ENCODE results near the gene SPINK13.
"Not testable (repeated sequence)": the region's sequence is repeated elsewhere in the genome, so short reads cannot be mapped to it uniquely, and the experiment has no call there.

SPINK13 gene

DNA sequence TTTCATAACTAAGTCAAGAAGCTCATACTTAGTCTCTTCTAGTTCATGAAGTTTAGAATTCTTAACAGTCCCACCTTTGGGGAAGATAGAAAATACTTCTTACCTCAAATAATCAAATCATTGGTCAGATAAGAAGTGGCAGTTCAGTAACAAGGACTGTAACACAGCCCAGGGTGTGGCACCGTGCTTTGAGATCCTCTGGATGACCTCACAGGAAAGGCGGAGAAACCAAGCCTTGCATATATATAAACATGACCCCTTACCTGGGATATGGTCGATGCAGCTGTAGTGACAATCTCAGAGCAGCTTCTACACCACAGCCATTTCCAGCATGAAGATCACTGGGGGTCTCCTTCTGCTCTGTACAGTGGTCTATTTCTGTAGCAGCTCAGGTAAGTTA is 43.6 kb downstream of the SPINK13 start, which contains the start of gene SPINK7:
SPINK7 (plus strand) TSS at position 271 of the 400 bp plus-strand sequence; CDS start at position 332, 61 bp downstream.
- DNase-seq (ENCODE audit: low read depth): no peak

DNA sequence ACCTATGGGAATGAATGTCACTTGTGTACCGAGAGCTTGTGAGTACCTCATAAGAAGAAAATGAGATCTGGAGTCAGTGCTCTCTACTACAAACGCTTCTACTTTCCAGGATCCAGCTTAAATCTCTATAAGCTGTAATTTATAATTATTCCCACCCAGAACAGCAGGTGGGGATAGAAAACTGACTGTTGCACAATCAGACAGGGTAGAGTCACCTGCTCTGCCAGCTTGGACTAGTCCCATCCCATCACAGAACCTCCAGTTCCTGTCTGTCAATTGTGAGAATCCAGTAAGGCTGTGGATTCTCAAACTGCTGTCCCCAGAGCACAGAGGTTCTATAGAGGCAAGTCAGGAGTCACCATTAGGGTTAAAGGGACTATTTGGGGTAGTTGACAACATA is 45.6 kb downstream of the SPINK13 start:
- DNase-seq (ENCODE audit: low read depth): no peak

DNA sequence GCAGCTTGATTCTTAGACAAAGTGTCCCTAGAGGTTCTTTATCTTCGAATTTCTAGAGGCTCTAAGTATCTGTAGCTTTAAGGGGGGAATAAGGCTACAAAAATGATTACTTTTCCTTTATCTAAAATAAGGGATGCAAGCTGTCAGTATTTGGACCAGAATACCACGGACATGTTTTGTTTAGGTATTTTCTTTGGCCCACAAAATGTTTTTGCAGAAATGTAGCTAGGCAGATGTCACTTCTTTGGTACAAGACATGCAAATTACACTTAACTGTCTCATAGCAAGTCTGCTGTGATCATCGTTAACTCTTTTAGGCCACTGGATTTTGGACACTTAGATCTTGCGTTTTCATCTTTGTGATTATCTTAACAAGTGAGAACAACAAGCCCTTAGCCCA is 46.1 kb downstream of the SPINK13 start:
- DNase-seq (ENCODE audit: low read depth): no peak

DNA sequence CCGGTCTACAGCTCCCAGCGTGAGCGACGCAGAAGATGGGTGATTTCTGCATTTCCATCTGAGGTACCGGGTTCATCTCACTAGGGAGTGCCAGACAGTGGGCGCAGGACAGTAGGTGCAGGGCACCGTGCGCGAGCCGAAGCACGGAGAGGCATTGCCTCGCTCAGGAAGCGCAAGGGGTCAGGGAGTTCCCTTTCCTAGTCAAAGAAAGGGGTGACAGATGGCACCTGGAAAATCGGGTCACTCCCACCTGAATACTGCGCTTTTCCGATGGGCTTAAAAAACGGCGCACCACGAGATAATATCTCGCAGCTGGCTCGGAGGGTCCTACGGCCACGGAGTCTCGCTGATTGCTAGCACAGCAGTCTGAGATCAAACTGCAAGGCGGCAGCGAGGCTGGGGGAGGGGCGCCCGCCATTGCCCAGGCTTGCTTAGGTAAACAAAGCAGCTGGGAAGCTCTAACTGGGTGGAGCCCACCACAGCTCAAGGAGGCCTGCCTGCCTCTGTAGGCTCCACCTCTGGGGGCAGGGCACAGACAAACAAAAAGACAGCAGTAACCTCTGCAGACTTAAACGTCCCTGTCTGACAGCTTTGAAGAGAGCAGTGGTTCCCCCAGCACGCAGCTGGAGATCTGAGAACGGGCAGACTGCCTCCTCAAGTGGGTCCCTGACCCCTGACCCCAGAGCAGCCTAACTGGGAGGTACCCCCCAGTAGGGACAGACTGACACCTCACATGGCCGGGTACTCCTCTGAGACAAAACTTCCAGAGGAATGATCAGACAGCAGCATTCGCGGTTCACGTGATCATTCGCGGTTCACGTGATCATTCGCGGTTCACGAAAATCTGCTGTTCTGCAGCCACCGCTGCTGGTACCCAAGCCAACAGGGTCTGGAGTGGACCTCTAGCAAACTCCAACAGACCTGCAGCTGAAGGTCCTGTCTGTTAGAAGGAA is 51.7 kb downstream of the SPINK13 start:
- not testable (repeated sequence) for DNase-seq (ENCODE audit: low read depth)

DNA sequence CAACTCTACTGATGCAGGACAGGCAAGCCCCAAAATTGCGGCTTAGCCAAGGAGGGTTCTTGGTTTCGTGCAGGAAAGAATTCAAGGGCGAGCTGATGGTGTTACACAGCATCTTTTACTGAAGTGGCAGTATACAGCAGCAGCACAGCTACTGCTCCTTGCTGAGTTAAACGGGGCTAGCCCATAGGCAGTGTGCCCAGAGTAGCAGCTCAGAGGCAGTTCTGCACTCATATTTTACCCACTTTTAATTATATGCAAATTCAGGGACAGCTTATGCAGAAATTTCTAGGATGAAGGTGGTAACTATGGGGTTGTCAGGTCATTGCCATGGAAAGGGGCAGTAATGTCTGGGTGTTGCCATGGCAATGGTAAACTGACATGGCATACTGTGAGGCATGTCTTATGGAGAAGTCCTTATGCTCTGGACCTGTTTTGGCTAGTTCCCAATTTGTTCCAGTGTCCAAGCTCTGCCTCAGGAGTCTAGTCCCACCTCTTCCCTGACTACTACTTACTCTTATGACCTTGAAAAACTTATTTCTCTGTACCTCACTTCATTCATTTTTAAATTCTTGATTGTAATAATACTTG is 64.8 kb downstream of the SPINK13 start:
- no peak for DNase-seq (ENCODE audit: low read depth)

DNA sequence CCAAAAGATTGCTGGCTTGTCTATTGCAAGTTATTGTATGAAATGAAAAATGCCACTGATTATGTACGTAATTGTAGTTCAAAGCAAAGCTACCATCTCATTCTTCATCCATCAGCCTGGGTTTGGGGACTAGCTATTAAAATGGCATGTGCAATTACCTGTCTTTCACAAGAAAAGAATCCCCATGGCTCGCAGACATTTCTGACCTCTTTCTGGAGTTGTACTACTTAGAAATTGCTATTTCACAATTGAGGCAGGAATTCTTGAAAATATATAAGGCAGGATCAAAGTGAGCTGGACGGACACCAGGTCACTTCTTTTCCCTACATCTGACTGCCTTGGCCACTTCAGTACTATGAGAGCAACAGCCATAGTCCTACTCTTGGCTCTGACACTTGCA is 66.7 kb downstream of the SPINK13 start, which contains the start of gene SPINK9:
SPINK9 (plus strand) TSS at position 301 of the 400 bp plus-strand sequence; CDS start at position 356, 55 bp downstream.
- DNase-seq (ENCODE audit: low read depth): no peak

Data from HS-5 (cell line).